Astrocyte of the hippocampus (primary cell): ENCODE results near the gene COL27A1.
"Not testable (repeated sequence)": the region's sequence is repeated elsewhere in the genome, so short reads cannot be mapped to it uniquely, and the experiment has no call there.

ENCODE experiments used
- DNase-seq: peaks from one replicate; pipeline ENCODE4 v3.0.0; 2011; ENCODE audit warnings: low read depth, low spot score

Gene COL27A1

GRCh38 chr9:114322160-114322818, 167.0 kb downstream of the COL27A1 start:
- peak; percentile 17 for DNase-seq

GRCh38 chr9:114322831-114323531, 167.6 kb downstream of the COL27A1 start, which contains the start of gene ORM1:
Gene ORM1, plus strand, starts transcription at chr9:114323098. Its CDS starts 36 bp downstream, at chr9:114323134.
- not testable (repeated sequence) for DNase-seq

- not testable (repeated sequence) for DNase-seq
Observed at GRCh38 chr9:114323849-114324248, 168.5 kb downstream of the COL27A1 start.

- DNase-seq, result no peak
Observed at GRCh38 chr9:114324492-114324891, 169.2 kb downstream of the COL27A1 start.

GRCh38 chr9:114324965-114325364, 169.6 kb downstream of the COL27A1 start:
- DNase-seq, result not testable (repeated sequence)

GRCh38 chr9:114325684-114326254, 170.4 kb downstream of the COL27A1 start:
- DNase-seq, result not testable (repeated sequence)

- DNase-seq, result no peak
Observed at GRCh38 chr9:114327749-114328148, 172.4 kb downstream of the COL27A1 start.

- DNase-seq, result not testable (repeated sequence)
Observed at GRCh38 chr9:114328357-114328820, 173.1 kb downstream of the COL27A1 start.

- DNase-seq, result not testable (repeated sequence)
Observed at GRCh38 chr9:114328937-114329624, 173.7 kb downstream of the COL27A1 start.

- DNase-seq, result not testable (repeated sequence)
Observed at GRCh38 chr9:114329625-114330022, 174.3 kb downstream of the COL27A1 start, which contains the start of gene ORM2. Gene ORM2, plus strand, starts transcription at chr9:114329869. Its CDS starts 36 bp downstream, at chr9:114329905.

GRCh38 chr9:114330636-114331035, 175.3 kb downstream of the COL27A1 start:
- no peak for DNase-seq

- not testable (repeated sequence) for DNase-seq
Observed at GRCh38 chr9:114331229-114332195, 176.2 kb downstream of the COL27A1 start.

GRCh38 chr9:114332474-114333040, 177.2 kb downstream of the COL27A1 start:
- DNase-seq, result not testable (repeated sequence)

GRCh38 chr9:114333718-114334117, 178.4 kb downstream of the COL27A1 start:
- not testable (repeated sequence) for DNase-seq

- no peak for DNase-seq
Observed at GRCh38 chr9:114334490-114334889, 179.2 kb downstream of the COL27A1 start.

GRCh38 chr9:114335745-114336144, 180.4 kb downstream of the COL27A1 start:
- no peak for DNase-seq

- DNase-seq, result no peak
Observed at GRCh38 chr9:114336157-114336556, 180.8 kb downstream of the COL27A1 start.

- no peak for DNase-seq
Observed at GRCh38 chr9:114336699-114337395, 181.5 kb downstream of the COL27A1 start.

- DNase-seq, result no peak
Observed at GRCh38 chr9:114338187-114338586, 182.8 kb downstream of the COL27A1 start.
